HG02938 (cell line): ENCODE results near the gene SHROOM2.
A peak's percentile ranks its signal among the peaks of the same experiment; 100 is the strongest.

Experiments
- ATAC-seq: cut with Tn5 transposase; IDR thresholded peaks from one replicate; pipeline ENCODE4 v1.9.1; 2021; ENCODE audit warnings: mild to moderate bottlenecking, moderate library complexity; ENCODE audit not compliant: unreplicated experiment

Gene SHROOM2

GRCh38 chrX:9862953-9863352, 76.7 kb downstream of the SHROOM2 start:
- ATAC-seq, result no peak

- ATAC-seq, result no peak
Measured at GRCh38 chrX:9864011-9864410, 77.8 kb downstream of the SHROOM2 start.

- no peak for ATAC-seq
Measured at GRCh38 chrX:9865804-9866472, 79.7 kb downstream of the SHROOM2 start.

- ATAC-seq, result no peak
Measured at GRCh38 chrX:9866633-9867032, 80.4 kb downstream of the SHROOM2 start.

DNA sequence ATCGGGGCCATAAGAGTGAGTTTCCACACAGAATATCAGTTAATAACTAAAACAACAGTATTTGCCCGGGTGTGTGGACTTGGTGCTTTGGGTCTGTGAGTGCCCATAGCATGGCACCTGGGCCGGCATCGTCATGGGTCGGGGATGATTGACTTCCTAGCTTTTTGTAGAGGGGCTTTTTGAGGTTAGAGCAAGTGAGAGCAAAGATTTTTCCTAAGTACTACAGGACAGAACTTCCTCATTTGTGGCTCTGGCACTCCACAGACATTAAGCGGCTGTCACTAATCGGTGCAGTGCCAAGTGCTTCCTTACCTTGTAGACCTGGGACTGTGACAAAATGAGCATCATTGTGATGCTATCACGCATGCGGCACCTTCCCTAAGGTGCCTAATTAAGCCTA, 81.0 kb downstream of the SHROOM2 start:
- ATAC-seq, result no peak

DNA sequence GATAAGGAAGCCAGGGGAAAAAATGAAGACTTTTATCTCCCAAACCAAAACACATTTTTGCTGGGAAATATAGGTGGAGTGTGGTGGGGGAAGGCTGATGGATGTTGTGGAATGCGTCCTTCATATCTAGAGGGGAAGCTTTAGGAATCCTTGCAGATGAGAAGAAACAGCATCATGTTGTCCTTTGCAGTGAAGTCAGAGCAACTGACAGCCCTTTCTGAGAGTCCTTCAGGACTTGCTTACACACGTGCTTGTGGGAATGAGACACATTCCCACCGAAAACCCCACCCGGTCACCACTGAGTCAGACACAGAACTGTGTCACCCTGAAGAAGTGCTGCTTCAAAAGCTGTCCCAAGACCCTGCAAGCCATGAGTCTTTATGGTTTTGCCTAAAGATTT, 81.5 kb downstream of the SHROOM2 start:
- ATAC-seq, result no peak

- ATAC-seq, result no peak
Measured at GRCh38 chrX:9871701-9872268, 85.6 kb downstream of the SHROOM2 start.

- no peak for ATAC-seq
Measured at GRCh38 chrX:9873360-9873759, 87.1 kb downstream of the SHROOM2 start.

GRCh38 chrX:9873952-9874351, 87.7 kb downstream of the SHROOM2 start:
- peak; percentile 58 for ATAC-seq

- ATAC-seq, result no peak
Measured at GRCh38 chrX:9874483-9874882, 88.3 kb downstream of the SHROOM2 start.

DNA sequence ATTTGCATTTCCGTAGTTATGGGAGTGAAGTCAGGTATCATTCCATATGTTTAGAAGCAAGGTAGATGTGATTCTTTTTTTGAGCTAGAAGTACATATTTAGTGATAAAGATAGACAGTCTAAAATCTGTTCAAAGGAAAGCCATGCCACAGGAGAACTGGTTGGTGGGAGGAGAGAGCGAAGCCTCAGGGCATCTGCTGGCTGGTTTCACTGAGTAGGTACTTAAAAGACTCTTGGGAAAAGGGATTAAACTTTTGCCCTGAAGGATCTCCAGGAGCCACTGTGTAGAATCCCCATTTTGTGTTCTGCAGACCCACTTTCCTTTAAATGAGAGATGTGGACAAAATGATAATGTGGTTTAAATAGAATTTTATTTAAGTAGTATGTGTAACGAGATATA, 89.6 kb downstream of the SHROOM2 start:
- ATAC-seq, result no peak

DNA sequence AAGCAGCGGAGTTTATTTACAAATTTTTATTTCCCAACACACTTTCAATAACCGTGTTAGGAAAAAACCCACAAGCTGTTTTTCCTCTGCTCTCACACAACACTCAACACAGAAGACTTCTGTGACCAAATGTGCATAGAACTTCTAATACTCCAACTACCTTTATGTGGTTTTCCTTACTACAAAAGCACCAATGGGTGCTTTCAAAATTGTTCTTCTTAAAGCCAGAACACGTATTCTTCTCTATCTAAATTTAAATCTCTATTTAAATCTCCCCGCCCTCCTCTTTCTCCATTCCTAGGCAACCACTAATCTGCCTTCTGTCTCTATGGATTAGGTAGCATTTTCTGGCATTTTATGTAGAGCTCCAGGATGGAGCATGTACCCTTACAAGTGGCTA, 90.0 kb downstream of the SHROOM2 start:
- ATAC-seq, result no peak

DNA sequence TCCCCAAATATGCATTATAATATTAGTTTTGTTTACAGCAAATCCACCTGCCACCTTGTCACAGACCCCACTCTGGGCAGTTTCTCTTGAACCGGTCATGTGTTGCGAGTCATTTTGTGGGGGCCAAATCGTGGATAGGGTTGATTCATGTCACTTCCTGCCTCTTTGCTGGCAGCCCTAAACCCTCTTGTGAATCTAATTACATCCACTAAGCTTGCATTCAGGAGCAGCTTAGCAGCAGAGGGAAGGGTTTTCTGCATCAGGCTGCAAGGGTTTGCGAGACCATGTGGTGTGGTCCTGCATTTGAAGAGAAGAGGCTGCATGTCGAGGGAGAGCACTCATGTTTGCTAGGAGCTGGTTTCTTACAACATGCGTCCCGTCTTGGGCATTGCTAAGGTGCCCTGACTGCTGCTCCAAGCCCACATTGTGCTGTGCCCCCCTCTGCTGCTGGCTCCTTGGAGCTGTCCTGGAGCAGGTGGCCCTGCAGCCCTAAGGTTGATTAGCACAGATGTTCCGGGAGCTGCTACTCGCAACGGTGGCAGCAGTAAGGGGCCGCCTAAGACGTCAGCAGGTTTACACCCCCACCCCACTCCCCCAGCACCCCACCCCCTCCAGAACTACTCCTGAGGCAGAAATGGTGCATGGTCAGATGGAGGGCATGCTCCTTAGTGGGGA, 92.1 kb downstream of the SHROOM2 start:
- no peak for ATAC-seq

- ATAC-seq, result no peak
Measured at GRCh38 chrX:9880237-9880636, 94.0 kb downstream of the SHROOM2 start.

DNA sequence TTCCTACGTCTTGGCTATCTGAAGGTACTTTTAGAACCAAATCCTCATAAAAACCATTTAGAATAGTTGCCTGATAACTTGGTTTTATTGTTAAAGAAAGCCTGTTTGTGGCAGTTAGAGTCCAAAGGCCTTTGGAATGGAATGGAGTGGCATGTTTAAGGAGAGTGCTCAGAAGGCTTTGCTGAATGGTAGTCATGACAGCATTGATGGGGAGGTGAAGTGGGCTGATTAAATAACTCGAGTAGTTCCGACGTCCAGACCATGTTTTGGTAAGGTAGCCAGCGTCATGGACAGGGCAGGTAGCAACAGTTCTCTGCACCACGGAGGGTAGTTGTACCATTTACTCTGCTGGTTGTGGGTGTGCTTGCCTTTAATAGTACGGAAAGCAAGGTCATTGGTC, 94.6 kb downstream of the SHROOM2 start:
- ATAC-seq, result no peak

DNA sequence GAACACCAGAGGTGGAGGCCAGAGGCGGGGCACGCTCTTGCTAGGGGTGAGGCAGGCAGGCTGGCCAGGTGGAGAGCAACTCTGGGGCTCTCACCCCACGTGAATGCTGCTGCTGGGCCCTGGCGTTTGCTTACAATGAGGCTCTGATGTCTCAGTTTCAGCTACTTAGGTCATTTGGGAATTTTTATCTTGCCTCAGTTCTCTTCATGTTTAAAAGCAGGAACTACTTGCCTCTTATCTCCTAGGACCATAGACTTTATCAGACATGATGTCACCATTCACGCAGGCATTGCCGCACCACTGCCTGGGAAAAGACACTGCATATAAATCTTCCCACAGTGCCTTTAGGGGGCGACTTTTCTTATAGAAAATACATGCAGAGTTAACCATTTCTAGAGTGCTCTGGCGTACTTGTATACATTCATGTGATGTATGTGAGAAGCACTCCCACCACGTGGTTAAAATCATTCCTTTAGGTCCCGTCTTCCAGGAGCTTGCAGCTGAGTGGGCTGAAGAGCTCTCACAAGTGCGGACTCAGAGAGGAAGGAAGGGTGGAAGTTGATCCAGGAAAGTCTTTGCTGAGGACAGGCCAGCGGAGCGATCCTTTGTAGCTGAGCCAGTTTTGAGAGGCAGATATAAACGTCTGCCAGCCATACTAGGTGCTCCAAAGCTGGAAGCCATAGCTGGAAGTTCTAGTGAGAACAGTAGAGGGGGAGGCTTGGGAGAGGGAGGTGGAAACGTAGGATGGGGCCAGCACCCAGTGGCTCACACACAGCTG, 96.6 kb downstream of the SHROOM2 start:
- ATAC-seq, result no peak

- no peak for ATAC-seq
Measured at GRCh38 chrX:9884031-9884779, 98.0 kb downstream of the SHROOM2 start.

DNA sequence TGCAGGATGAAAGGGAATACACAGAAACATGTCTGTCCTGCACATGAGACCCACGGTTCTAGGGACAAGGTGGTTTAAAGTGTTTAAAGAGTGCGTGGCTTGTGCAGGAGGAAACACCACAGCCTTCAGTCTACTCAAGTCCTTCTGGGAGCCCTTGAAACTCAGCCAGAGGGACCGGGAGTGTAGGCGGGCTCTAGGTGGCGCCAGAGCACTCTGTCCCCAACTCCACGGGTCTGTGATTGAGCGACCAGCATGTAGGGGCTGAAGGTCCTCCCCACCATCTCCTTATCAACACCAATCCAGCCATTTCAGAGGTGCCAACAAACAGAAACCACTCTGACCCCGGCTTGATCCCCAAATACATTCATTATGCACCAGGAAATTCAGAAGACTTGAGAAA, 98.9 kb downstream of the SHROOM2 start:
- no peak for ATAC-seq

- ATAC-seq, result no peak
Measured at GRCh38 chrX:9887659-9888297, 101.5 kb downstream of the SHROOM2 start.

DNA sequence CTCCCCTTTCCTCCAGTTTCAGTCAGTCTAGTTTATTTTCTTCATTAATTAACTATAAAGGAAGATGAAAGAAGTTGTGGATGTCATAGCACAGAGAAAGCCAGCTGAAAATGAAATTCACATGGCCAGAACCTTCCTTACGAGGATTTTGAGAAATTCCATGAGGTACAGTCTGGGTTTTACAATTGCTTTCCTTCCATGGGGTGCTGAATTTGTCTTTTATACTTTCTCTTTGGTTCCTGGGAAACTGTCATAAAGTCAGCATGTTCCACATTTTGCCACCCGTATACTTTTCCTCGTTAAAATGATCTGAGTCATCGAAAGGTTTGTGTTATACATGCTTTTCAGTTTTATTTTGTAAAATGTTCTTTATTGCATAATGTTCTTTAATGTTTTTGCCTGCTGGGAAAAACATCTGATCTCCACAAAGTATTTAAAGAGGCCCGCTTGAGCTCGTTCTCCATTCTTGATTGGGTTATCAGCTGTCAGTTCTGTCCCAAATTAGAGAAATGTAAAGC, 102.8 kb downstream of the SHROOM2 start:
- ATAC-seq, result no peak
